ENCODE results near the gene STXBP5.

GRCh38 chr6:147160593-147160992 is 43.6 kb upstream of the STXBP5 start:
- no peak for TF ChIP-seq POLR2A (IDR thresholded peaks at IDR 0.05; ENCODE audit: low read length)
- no peak for TF ChIP-seq GATA1 (IDR thresholded peaks at IDR 0.05; ENCODE audit: low read depth, low read length)
